GM19395 (cell line): ENCODE results near the gene UBE2L6.

Experiments
- ATAC-seq: cut with Tn5 transposase; IDR thresholded peaks from one replicate; pipeline ENCODE4 v1.9.1; 2021; ENCODE audit warnings: mild to moderate bottlenecking, moderate library complexity; ENCODE audit not compliant: unreplicated experiment

The UBE2L6 gene

GRCh38 chr11:57567515-57568329 lies at the start of gene UBE2L6:
TSS of gene UBE2L6 (minus strand) at chr11:57567672. CDS start at chr11:57567611, 61 bp downstream.
- ATAC-seq: peak; percentile 51

DNA sequence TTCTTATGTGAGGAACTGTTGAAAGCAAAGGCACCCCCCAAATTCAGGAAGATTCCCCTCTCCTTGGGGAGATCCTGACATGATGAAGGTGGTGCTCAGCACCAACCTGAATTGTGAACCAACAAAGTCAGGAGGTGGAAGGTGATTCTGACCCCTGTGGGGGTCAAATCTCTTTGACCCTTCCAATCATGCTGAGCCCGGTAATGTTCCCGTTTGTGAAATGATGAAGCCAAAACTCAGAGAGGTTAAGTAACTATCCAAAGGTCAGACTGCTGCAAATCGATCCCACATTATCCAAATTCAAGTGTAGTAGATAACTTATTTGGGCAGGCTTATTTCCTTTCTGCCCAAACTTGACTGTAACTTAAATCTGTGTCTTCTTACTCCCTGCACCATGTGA lies 49.1 kb upstream of the UBE2L6 start:
- no peak for ATAC-seq

DNA sequence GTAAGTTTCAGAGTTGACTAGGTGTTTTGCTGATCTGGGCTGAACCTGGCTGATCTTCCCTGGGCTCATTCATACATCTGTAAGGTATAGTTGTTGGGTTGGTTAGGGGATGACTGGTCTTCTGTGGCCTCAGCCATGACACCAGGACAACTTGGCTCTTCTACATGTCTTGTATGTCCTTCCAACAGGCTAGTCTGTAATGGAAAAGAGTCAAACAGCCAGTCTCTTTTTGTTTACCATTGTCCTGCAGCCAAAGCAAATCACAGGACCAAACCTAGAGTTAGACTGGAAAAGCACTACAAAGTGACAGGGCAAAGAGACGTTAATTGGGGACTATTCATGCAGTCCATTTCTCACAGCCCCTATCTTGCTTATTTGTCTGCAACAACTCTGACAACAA lies 47.8 kb upstream of the UBE2L6 start:
- no peak for ATAC-seq

DNA sequence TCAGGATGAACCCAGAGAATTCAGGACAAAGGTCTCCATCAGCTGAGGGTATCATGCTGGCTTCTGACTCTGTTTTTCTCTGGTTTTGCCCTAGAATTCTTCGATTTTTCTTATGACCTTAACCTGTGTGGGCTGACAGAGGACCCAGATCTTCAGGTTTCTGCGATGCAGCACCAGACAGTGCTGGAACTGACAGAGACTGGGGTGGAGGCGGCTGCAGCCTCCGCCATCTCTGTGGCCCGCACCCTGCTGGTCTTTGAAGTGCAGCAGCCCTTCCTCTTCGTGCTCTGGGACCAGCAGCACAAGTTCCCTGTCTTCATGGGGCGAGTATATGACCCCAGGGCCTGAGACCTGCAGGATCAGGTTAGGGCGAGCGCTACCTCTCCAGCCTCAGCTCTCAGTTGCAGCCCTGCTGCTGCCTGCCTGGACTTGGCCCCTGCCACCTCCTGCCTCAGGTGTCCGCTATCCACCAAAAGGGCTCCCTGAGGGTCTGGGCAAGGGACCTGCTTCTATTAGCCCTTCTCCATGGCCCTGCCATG lies 46.8 kb upstream of the UBE2L6 start:
- ATAC-seq: no peak

DNA sequence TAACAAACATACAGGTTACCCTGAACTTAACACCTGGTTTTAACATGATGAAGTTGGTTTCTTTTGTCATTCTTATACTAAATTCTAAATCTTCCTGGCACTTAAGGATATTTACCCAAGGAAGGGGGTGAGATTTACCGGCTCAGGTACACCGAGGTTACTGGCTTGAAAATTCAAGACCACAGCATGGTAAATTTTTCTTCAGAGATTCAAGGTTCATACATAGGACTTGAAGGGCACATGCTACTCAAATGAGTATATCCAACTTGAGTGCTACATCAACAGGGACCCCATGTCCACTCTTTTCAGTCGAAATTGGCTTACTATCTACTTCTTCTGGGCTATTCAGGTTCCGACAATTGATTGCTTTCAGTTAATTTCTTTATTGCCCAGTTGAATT lies 42.7 kb upstream of the UBE2L6 start:
- ATAC-seq: no peak

GRCh38 chr11:57605028-57605420 lies 37.6 kb upstream of the UBE2L6 start:
- no peak for ATAC-seq

- no peak for ATAC-seq
These were observed 37.0 kb upstream of the UBE2L6 start for GRCh38 chr11:57604296-57605027.

- ATAC-seq: no peak
These were observed 33.8 kb upstream of the UBE2L6 start for GRCh38 chr11:57601297-57601696.

DNA sequence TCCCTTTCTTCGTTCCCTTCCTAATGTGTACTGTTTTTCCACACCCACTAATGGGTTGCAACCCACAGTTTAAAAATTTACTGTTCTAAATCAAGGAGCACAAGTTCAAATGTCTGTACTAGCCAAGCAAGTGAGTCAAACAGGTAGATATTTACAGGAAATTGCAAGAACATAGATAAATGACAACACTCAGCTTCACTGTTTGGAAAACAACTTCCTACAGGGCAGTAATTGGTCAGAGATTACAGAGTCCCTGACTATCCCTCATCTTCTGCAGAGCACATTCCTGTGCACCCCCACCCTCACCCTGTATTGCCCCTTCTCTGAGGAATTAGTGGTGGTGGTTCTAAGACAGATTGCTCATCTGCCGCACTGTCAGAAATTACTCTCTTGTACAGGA lies 31.9 kb upstream of the UBE2L6 start:
- ATAC-seq: no peak

- no peak for ATAC-seq
These were observed 31.3 kb upstream of the UBE2L6 start for GRCh38 chr11:57598831-57599155.

DNA sequence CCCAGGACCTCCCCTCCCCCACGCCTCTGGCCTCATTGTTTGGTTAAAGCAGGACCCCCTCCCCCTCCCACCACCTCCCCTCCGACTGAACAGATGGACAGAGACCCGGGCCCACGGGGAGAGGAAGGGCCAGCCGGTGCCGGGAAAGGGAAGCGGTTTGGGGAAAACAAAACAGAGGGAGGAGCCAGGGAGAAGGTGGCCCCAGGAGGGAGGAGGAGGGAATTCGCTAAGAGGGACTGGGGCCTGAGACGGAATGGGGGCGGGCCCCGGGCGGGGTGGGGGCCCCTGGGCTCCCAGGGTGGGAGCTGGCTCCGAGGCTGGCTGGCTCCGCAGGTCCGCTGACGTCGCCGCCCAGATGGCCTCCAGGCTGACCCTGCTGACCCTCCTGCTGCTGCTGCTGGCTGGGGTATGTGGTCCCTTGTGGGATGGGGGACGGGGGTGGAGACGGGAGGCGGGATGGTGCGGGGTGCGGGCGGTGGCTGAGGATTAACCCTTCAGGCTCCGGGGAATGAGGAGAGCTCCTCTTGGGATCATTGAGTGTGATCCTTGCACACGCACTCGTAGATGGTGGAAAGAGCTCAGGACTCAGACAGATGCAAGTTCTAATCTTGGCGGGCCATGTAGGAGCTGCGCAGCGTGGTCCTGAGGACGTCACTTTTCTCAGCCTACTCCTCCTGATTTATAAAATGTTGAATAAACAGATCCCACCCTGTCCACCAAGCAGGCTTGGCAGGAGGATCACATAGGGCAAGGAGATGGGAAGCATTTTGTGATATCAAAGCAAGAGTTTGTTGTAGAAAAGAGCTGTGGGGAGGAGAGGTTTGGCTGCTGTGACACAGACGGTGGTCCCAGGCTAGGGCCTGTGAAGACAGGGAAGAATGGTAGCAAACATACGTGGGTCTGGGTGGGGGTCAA lies 30.7 kb upstream of the UBE2L6 start:
- ATAC-seq: no peak

DNA sequence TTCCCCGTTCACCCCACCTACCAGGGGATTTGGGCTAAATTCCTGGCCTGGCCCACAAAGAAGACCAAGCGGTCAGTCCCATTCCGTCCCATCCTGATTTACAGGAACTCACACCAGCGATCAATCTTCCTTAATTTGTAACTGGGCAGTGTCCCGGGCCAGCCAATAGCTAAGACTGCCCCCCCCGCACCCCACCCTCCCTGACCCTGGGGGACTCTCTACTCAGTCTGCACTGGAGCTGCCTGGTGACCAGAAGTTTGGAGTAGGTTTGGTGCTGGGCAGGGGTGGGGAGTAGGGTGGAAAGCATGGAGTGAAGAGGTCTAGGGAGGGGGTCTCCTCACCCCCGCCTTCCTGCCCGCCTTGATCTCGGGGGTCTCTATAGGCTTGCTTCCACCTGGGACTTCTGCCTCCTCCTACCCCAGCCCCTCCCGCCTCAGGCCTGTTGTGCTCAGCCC lies 30.0 kb upstream of the UBE2L6 start, which contains the start of gene SERPING1:
SERPING1 (plus strand) TSS at position 225 of the 455 bp plus-strand sequence. CDS start 586 bp downstream, outside the sequence.
- ATAC-seq: no peak

GRCh38 chr11:57596266-57596885 lies 28.9 kb upstream of the UBE2L6 start:
- no peak for ATAC-seq

- no peak for ATAC-seq
These were observed 20.7 kb upstream of the UBE2L6 start for GRCh38 chr11:57588046-57588710.

GRCh38 chr11:57586711-57587245 lies 19.3 kb upstream of the UBE2L6 start:
- ATAC-seq: no peak

DNA sequence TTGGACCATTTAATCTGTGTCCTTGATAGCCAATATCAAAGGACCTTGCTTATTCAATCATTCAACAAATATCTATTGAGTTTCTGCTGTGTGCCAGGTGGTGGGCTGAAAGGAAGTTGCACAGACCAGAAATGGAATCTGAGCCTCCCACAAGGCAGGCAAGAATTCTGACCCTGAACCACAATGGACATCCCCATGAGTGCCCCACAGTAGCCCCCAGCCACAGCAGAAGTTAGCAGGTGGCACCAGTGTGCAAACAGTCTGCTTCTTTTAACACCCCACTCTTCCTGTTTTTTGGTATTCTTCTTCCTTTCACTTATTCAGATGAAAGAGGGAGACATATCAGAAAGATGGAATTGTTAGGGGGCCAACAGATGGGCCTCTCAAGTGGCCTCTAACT lies 17.8 kb upstream of the UBE2L6 start:
- no peak for ATAC-seq

- no peak for ATAC-seq
These were observed 16.9 kb upstream of the UBE2L6 start for GRCh38 chr11:57584341-57584740.

DNA sequence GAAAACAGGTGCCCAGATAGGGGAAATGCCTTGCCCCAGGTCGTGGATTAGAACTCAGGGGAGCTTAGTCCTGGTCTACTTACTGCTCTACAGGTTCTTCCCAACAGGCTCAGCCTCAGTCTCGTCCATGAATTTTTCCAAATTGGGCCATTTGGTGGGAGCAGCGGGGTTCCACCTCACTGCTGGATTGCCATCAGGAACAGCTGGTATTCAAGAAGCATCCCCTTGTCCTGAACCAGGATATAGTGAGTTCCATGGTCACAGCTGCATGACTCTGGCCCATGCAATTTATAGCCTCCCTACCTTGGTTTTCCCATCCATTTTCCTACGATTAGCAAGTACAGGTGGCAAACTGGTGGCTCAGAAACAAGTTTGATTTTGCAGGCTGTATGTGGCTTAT lies 6.6 kb upstream of the UBE2L6 start:
- no peak for ATAC-seq

DNA sequence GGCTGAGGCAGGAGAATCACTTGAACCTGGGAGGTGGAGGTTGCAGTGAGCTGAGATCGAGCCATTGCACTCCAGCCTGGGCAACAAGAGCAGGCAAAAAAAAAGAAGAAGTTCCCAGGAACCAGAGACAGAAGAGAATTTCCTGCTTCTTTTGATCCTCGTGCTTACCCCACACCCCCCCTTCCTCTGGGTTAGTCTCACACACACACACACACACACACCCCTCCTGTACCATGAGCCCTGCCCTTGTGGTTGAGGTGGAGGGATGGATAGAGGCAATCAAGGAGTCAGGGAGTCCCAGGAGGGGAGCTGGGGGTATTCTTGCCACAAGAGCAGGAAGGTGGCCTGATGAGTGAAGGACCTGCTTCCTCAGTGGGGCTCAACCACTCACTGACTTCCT lies 4.1 kb upstream of the UBE2L6 start:
- ATAC-seq: no peak

DNA sequence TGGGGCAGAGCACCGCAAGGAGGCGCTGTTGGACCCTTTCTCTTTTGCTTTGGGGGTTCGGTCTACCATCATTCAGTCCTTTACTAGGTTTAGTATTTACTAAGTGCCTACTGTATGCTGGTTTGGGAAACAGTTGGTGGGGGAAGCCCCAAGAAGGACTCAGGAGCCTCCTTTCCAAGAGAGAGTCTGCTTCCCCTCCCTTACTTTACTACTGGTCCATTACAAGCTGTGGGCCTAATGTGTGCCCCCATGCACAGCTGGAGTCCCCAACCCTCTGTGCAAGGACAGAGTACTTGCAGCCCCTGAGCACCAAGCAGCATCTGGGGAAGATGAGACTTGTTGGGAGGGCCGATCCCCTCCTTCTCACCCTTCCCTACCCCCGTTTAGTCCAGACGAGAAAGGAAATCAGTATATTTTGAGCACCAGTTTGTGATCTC lies 876 bp upstream of the UBE2L6 start:
- peak; percentile 82 for ATAC-seq
